K562 (cell line): ENCODE data around the gene CDR2L. TPM values are rescaled to one million over a fixed set of nuclear protein-coding genes. Genes with fewer than 3 reads are reported as not detected.

ENCODE experiments used
- DLX4 ChIP-seq: fragments of 250-450 bp; sonication (Bioruptor Pico); IDR thresholded peaks from 2 replicates; pipeline ENCODE4 v1.6.1; 2021; ENCODE audit warnings: mild to moderate bottlenecking
- E2F1 ChIP-seq: sonication (generic); formaldehyde crosslinking; IDR thresholded peaks from 2 replicates; pipeline ENCODE4 v1.8.1; 2023; ENCODE audit warnings: mild to moderate bottlenecking, missing genetic modification reagents, moderate library complexity
- E2F6 ChIP-seq, 2 experiments: IDR thresholded peaks; 2 replicates each; pipeline ENCODE4 v1.6.1; 2011; ENCODE audit warnings: borderline replicate concordance in 1 of 2, control low read depth in 1 of 2, low read depth in 1 of 2, low read length in 1 of 2, mild to moderate bottlenecking in 1 of 2, mixed read lengths in 1 of 2, moderate library complexity in 1 of 2; ENCODE audit not compliant: insufficient read depth in 1 of 2, insufficient read length in 1 of 2, poor library complexity in 1 of 2, severe bottlenecking in 1 of 2; ENCODE audit errors: extremely low read depth in 1 of 2
- HMGN3 ChIP-seq: IDR thresholded peaks from 2 replicates; pipeline ENCODE4 v1.6.1; 2011; ENCODE audit warnings: borderline replicate concordance, low read depth, mild to moderate bottlenecking, mixed read lengths, low read length; ENCODE audit not compliant: insufficient read length; ENCODE audit errors: extremely low read depth
- HSF4 ChIP-seq: fragments of 250-450 bp; sonication (Bioruptor Pico); IDR thresholded peaks from 2 replicates; pipeline ENCODE4 v2.1.2; 2022; ENCODE audit warnings: mild to moderate bottlenecking, moderate library complexity, borderline replicate concordance
- IFI16 ChIP-seq: fragments of 250-450 bp; sonication (Bioruptor Pico); IDR thresholded peaks from 2 replicates; pipeline ENCODE4 v2.1.2; 2022; ENCODE audit warnings: mild to moderate bottlenecking, inconsistent platforms
- KDM5B ChIP-seq: fragments of 200-600 bp; sonication (generic); IDR thresholded peaks from 2 replicates; pipeline ENCODE4 v1.6.1; 2012; ENCODE audit warnings: low read depth, mild to moderate bottlenecking, moderate library complexity, low read length, control low read depth, inconsistent platforms; ENCODE audit not compliant: insufficient replicate concordance
- MTA3 ChIP-seq: fragments of 450-650 bp; formaldehyde crosslinking; IDR thresholded peaks from 2 replicates; pipeline ENCODE4 v1.6.1; 2017; ENCODE audit warnings: mild to moderate bottlenecking, borderline replicate concordance
- NR1H2 ChIP-seq: sonication (generic); formaldehyde crosslinking; IDR thresholded peaks from 2 replicates; pipeline ENCODE4 v1.4.0; 2020; ENCODE audit warnings: mild to moderate bottlenecking, missing genetic modification reagents
- PHF8 ChIP-seq: fragments of 200-600 bp; sonication (generic); IDR thresholded peaks from 2 replicates; pipeline ENCODE4 v1.6.1; 2012; ENCODE audit warnings: mixed run types, mild to moderate bottlenecking, inconsistent platforms, low read length, moderate library complexity, borderline replicate concordance
- RBFOX2 ChIP-seq: fragments of 200-400 bp; formaldehyde crosslinking; IDR thresholded peaks from 2 replicates; pipeline ENCODE4 v1.6.1; 2017; ENCODE audit warnings: low read depth, mild to moderate bottlenecking, low read length, moderate library complexity
- SMAD1 ChIP-seq: fragments of 150-350 bp; IDR thresholded peaks from 2 replicates; pipeline ENCODE4 v1.6.1; 2014; ENCODE audit warnings: low read length, low read depth; ENCODE audit not compliant: partially characterized antibody
- SNAPC5 ChIP-seq: fragments of 250-450 bp; sonication (Bioruptor Pico); IDR thresholded peaks from 2 replicates; pipeline ENCODE4 v1.8.0; 2021; ENCODE audit warnings: moderate library complexity, mild to moderate bottlenecking, inconsistent platforms
- TAL1 ChIP-seq: fragments of 450-650 bp; IDR thresholded peaks from 2 replicates; pipeline ENCODE4 v1.6.1; 2016; ENCODE audit warnings: mild to moderate bottlenecking
- TFAP4 ChIP-seq: sonication (generic); formaldehyde crosslinking; IDR thresholded peaks from 2 replicates; pipeline ENCODE4 v1.8.0; 2022; ENCODE audit warnings: missing genetic modification reagents, mild to moderate bottlenecking, moderate library complexity, borderline replicate concordance
- THAP12 ChIP-seq: fragments of 250-450 bp; sonication (Bioruptor Pico); IDR thresholded peaks from 2 replicates; pipeline ENCODE4 v1.9.0; 2021; ENCODE audit warnings: mild to moderate bottlenecking, inconsistent platforms
- ZNF584 ChIP-seq: fragments of 200-800 bp; sonication (Bioruptor generic); IDR thresholded peaks from 2 replicates; pipeline ENCODE4 v1.6.1; 2016; ENCODE audit warnings: low read depth, mild to moderate bottlenecking, missing genetic modification characterization, missing compliant biosample characterization
- ZNF717 ChIP-seq: fragments of 250-450 bp; sonication (Bioruptor Pico); IDR thresholded peaks from 2 replicates; pipeline ENCODE4 v1.5.0; 2021
- polyA plus RNA-seq, 8 experiments: library from polyadenylated mRNA; depleted of rRNA in 4 of 8; stranded (reverse) in 5 of 8; unstranded in 3 of 8; fragments of >200 nt; fragmentation: Nextera tagmentation in 2 of 8; fragmentation: Illumina TruSeq in 1 of 8; extraction: Ambion mirVana in 2 of 8; extraction: Trizol in 1 of 8; gene quantifications; 2 replicates each; pipeline versions ENCODE4 v1.2.1 to v1.2.3, GENCODE V29; 2011 to 2014; ENCODE audit warnings: inconsistent platforms in 1 of 8, missing spikeins in 1 of 8
- total RNA-seq, 7 experiments: library from RNA; depleted of rRNA in 6 of 7; stranded (reverse); fragments of >200 nt in 6 of 7; fragmentation: Illumina TruSeq in 2 of 7; extraction: Trizol in 2 of 7; gene quantifications; 2 replicates each; pipeline versions ENCODE4 v1.2.1 to v1.2.3, GENCODE V29; 2011 to 2021; ENCODE audit warnings: low replicate concordance in 1 of 7

CDR2L gene
- total and polyA plus RNA-seq, 9 of the 15 experiments (the other 6 are each of a cell fraction or from before 2014, with no cell fraction given) = 2.7 to 16.0 (median 7.3) TPM

- peak; percentile 78 for TF ChIP-seq KDM5B
- no peak for TF ChIP-seq NR1H2 (CRISPR knock-in tag)
- peak in 1 of 2 experiments; percentile 56 for TF ChIP-seq E2F6 (IDR thresholded peaks at IDR 0.05; ENCODE audit: borderline replicate concordance in 1 of 2, extremely low read depth in 1 of 2, insufficient read depth in 1 of 2, insufficient read length in 1 of 2, low read depth in 1 of 2, low read length in 1 of 2, poor library complexity in 1 of 2, severe bottlenecking in 1 of 2)
- TF ChIP-seq RBFOX2 = peak; percentile 87
- no peak for TF ChIP-seq HSF4 (CRISPR knock-in tag)
- no peak for TF ChIP-seq ZNF717 (CRISPR knock-in tag)
- peak; percentile 90 for TF ChIP-seq THAP12 (CRISPR knock-in tag)
- TF ChIP-seq E2F1 (CRISPR knock-in tag) = peak; percentile 49; the same call in 1 of the 2 replicates
- peak; percentile 72; the same call in 1 of the 2 replicates for TF ChIP-seq PHF8
- no peak for TF ChIP-seq IFI16
- no peak for TF ChIP-seq ZNF584 (CRISPR knock-in tag)
- TF ChIP-seq DLX4 (CRISPR knock-in tag) = no peak
- no peak for TF ChIP-seq SMAD1
- no peak for TF ChIP-seq TFAP4 (CRISPR knock-in tag)
- no peak for TF ChIP-seq SNAPC5
- no peak for TF ChIP-seq MTA3
- peak; percentile 83 for TF ChIP-seq HMGN3
- TF ChIP-seq TAL1 = no peak
Measured at GRCh38 chr17:74987418-74987908, at the start of gene CDR2L (continued).
